AG10803 (cell line): Measurements from ENCODE around the gene POMGNT1.

Source experiments
- DNase-seq: peaks from one replicate; pipeline ENCODE4 v3.0.0; 2010; ENCODE audit warnings: low read depth
- H3K4me3 ChIP-seq: 2 replicates; pipeline ENCODE4 v1.5.1; 2011; ENCODE audit warnings: mild to moderate bottlenecking, low read length, control low read depth
- TF ChIP-seq, protein P1 (sequence below): conservative IDR thresholded peaks from 2 replicates; pipeline ENCODE4 v1.5.1; 2011; ENCODE audit warnings: mild to moderate bottlenecking, low read length, control low read depth, inconsistent platforms

Gene POMGNT1

DNA sequence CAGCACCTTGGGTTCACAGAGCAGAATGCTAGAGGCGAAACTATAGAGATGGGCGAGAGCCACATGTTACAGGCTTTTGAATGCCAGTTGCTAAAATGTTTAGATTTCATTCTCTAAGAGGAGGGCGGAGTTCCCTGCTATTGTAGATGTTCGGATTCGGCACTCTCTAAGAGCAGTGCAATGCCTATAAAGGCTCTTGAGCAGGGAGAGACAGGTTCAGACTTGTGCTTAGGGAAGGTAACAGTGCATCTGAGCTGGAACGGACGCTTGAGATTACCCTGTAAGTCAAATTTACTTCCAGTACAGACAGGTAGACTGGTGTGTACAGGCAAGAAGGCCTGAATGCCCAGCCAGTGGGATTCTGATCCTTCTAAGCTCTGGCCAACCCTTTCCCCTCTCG lies 20.2 kb upstream of the POMGNT1 start:
- no peak for DNase-seq
- TF ChIP-seq, protein P1, sequence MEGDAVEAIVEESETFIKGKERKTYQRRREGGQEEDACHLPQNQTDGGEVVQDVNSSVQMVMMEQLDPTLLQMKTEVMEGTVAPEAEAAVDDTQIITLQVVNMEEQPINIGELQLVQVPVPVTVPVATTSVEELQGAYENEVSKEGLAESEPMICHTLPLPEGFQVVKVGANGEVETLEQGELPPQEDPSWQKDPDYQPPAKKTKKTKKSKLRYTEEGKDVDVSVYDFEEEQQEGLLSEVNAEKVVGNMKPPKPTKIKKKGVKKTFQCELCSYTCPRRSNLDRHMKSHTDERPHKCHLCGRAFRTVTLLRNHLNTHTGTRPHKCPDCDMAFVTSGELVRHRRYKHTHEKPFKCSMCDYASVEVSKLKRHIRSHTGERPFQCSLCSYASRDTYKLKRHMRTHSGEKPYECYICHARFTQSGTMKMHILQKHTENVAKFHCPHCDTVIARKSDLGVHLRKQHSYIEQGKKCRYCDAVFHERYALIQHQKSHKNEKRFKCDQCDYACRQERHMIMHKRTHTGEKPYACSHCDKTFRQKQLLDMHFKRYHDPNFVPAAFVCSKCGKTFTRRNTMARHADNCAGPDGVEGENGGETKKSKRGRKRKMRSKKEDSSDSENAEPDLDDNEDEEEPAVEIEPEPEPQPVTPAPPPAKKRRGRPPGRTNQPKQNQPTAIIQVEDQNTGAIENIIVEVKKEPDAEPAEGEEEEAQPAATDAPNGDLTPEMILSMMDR = no peak
- H3K4me3 ChIP-seq = no peak overlapping the region

DNA sequence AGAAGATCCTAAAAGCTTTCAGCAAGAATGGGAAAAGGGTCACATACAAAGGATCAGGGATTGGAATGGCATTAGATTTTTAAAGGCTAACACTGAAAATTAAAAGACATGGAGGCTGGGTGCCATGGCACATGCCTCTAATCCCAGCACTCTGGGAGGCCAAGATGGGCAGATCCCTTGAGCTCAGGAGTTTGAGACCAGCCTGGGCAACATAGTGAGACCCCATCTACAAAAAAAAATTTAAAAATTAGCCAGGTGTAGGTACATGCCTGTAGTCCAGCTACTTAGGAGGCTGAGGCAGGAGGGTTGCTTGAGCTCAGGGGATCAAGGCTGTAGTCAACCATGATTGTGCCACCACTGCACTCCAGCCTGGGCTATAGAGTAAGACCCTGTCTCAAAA lies 17.3 kb upstream of the POMGNT1 start:
- no peak for DNase-seq
- H3K4me3 ChIP-seq = no peak overlapping the region
- TF ChIP-seq, protein P1 = no peak

DNA sequence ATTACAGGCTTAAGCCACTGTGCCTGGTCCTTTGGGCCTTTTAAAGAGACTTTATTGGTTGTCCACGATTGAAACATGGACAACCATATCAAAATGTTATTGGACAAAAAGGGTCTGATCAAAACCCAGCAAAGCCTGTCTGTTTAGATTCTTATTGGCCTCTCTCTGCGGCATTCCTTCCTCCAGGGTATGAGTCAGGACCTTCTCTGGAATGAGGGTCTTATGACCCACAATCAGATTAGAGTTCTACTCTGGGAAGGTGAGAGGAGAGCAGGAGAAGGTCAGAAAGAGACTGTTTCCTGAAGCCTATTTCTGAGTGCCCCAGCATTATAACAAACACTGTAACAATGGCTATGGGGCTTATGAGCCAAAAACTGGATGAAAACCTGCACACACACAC lies 12.8 kb upstream of the POMGNT1 start:
- H3K4me3 ChIP-seq = no peak overlapping the region
- no peak for DNase-seq
- TF ChIP-seq, protein P1 = no peak

DNA sequence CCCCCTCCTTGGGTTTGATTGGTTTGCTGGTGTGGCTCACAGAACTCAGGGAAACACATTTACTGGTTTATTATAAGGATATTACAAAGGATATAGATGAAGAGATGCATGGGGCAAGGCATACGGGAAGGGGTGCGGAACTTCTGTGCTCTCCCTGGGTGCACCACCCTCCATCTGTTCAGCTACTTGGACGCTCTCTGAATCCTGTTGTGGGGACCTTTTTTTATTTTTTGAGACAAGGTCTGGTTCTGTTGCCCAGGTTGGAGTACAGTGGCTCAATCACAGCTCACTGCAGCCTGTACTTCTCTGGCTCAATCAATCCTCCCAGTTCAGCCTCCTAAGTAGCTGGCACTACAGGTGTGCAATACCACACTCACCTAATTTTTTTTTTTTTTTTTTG lies 12.3 kb upstream of the POMGNT1 start:
- H3K4me3 ChIP-seq = no peak overlapping the region
- TF ChIP-seq, protein P1 = no peak
- DNase-seq = no peak

DNA sequence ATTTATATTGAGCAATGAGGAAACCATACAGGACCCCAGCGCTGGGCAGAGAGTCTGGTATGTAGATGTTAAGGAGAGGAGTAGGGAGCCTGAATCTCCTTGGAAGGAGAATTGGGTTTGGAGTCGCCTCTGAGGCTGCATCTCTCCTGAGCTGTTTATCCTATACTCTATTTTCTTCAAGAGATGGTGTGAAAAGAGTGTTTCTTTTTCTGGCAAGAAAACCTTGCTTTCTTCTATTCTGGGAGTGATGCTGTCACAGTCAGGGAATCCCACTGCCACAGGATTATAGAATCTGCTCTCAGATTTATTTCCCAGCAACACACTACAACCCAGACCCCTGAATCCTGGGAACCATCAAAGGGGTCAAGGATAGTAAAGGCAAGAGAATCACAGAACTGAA lies 8.2 kb upstream of the POMGNT1 start:
- TF ChIP-seq, protein P1 = no peak
- no peak overlapping the region for H3K4me3 ChIP-seq
- no peak for DNase-seq

DNA sequence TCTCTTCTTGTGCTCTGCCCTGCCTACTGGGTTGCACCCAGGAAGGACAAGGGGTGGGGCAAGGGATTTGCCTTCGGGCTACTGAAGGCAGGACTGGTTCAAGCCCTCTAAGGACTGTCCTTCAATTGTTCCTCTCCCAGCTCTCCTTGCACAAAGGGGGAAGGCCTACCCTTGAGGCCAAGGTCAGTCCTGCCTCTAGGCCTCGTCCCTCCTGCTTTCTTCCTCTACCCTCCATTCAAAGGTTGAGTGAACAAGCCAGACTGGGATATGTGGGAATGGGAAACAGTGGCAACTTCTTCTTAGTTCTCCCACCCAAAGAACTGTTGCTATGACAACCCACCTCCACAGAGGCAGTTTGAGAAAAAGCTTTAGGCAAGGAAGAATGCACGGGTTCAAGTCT lies 7.6 kb upstream of the POMGNT1 start:
- DNase-seq = no peak
- TF ChIP-seq, protein P1 = no peak
- H3K4me3 ChIP-seq = no peak overlapping the region

DNA sequence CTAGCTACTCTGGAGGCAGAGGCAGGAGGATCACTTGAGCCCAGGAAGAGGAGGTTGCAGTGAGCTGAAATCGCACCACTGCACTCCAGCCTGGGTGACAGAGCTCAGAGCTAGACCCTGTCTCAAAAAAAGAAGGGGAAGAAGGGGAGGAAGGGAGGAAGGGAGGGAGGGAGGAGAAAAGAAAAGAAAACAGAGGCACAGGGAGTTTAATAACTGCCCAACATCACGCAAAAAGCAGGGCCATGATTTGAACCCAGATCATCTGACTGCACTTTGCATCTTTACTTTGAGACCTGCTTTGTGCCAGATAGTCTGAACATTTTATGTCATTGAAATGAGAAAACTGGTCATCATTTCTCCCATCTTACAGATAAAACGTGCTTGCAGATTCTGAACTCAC lies 6.9 kb upstream of the POMGNT1 start:
- TF ChIP-seq, protein P1 = no peak
- H3K4me3 ChIP-seq = no peak overlapping the region
- DNase-seq = no peak
